Prostate gland (tissue), 2 donors: ENCODE data around the gene MPHOSPH6. TPM values are rescaled to one million over a fixed set of nuclear protein-coding genes. Genes with fewer than 3 reads are reported as not detected.

ENCODE experiments used
- DNase-seq: peaks from one replicate; pipeline ENCODE4 v3.0.0-alpha.2; 2019; ENCODE audit warnings: low spot score
- H3K27ac ChIP-seq, 2 donors: fragments of 200-600 bp; sonication (generic); 2 replicates each; pipeline ENCODE4 v1.5.1; 2017 to 2019
- H3K27me3 ChIP-seq: fragments of 200-600 bp; sonication (generic); replicated peaks from 2 replicates; pipeline ENCODE4 v1.5.1; 2019; ENCODE audit not compliant: insufficient read depth
- H3K36me3 ChIP-seq, 2 donors: fragments of 200-600 bp; sonication (generic); 1 replicate in 1 of 2; 2 replicates in 1 of 2; pipeline versions ENCODE4 v1.5.1 to v1.8.1; 2017 to 2019
- H3K4me1 ChIP-seq: fragments of 200-600 bp; sonication (generic); replicated peaks from 2 replicates; pipeline ENCODE4 v1.5.1; 2019
- H3K4me3 ChIP-seq, 2 donors: fragments of 200-600 bp; sonication (generic); 2 replicates each; pipeline ENCODE4 v1.5.1; 2017 to 2019
- H3K9me3 ChIP-seq: fragments of 200-600 bp; sonication (generic); 2 replicates; pipeline ENCODE4 v1.5.1; 2017
- POLR2A ChIP-seq: fragments of 450-650 bp; IDR thresholded peaks from one replicate; pipeline ENCODE4 v1.6.1; 2016; ENCODE audit warnings: antibody characterized with exemption, mild to moderate bottlenecking
- POLR2AphosphoS5 ChIP-seq: sonication (generic); formaldehyde crosslinking; IDR thresholded peaks from one replicate; pipeline ENCODE4 v1.6.1; 2017; ENCODE audit warnings: antibody characterized with exemption
- WGBS: methylation state at CpG from one replicate; pipeline ENCODE4 v1.1.5; 2018; 5-methylcytosine and 5-hydroxymethylcytosine counted together
- intact Hi-C: fragments of 100-400 bp; cut with DNase I; formaldehyde crosslinking; loops from one replicate; pipeline ENCODE4 v1.14.2; 2022
- total RNA-seq, 2 donors: library from RNA; depleted of rRNA; stranded (reverse); fragments of >200 nt; gene quantifications; one replicate each; pipeline ENCODE4 v1.1.0, GENCODE V29; 2016
- TF ChIP-seq, protein P1 (sequence below), 4 experiments: fragments of 200-600 bp in 2 of 4; fragments of 450-650 bp in 2 of 4; sonication (generic) in 2 of 4; IDR thresholded peaks; 1 replicate in 3 of 4; 2 replicates in 1 of 4; pipeline ENCODE4 v1.5.1; 2016 to 2019; ENCODE audit warnings: antibody characterized with exemption in 4 of 4, mild to moderate bottlenecking in 2 of 4, moderate library complexity in 2 of 4

The MPHOSPH6 gene
- total RNA-seq, 2 donors from 2014 or later, result 23.7 to 23.8 TPM

DNA sequence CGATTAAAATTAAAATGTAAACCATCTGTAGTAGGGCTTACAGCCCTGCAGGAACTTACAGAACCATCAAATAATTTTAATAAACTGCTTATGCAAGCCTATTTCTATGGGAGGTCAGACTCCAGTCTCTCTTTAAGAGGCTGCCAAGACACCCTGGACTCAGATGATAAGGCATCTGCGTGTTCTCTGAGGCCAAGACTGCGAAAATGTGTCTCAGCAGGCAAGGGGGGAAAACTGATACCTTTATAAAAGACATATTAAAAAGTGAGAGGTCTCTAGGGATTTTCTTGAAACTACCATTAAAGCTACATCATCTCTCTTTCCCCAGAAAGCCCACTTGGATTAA lies 32.2 kb downstream of the MPHOSPH6 start:
- no peaks in the 10 kb centered on the region for H3K4me1 ChIP-seq
- intact Hi-C loops, result no loop called here
- H3K36me3 ChIP-seq, result no peaks in the 10 kb centered on the region
- TF ChIP-seq POLR2AphosphoS5, result no peak
- TF ChIP-seq, protein P1, sequence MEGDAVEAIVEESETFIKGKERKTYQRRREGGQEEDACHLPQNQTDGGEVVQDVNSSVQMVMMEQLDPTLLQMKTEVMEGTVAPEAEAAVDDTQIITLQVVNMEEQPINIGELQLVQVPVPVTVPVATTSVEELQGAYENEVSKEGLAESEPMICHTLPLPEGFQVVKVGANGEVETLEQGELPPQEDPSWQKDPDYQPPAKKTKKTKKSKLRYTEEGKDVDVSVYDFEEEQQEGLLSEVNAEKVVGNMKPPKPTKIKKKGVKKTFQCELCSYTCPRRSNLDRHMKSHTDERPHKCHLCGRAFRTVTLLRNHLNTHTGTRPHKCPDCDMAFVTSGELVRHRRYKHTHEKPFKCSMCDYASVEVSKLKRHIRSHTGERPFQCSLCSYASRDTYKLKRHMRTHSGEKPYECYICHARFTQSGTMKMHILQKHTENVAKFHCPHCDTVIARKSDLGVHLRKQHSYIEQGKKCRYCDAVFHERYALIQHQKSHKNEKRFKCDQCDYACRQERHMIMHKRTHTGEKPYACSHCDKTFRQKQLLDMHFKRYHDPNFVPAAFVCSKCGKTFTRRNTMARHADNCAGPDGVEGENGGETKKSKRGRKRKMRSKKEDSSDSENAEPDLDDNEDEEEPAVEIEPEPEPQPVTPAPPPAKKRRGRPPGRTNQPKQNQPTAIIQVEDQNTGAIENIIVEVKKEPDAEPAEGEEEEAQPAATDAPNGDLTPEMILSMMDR (IDR thresholded peaks at IDR 0.05), result no peak
- TF ChIP-seq POLR2A, result no peak
- H3K4me3 ChIP-seq, result no peak overlapping the region
- DNase-seq, result no peak
- H3K27ac ChIP-seq, result no peak overlapping the region
- H3K9me3 ChIP-seq, result no peaks in the 10 kb centered on the region
- no peaks in the 10 kb centered on the region for H3K27me3 ChIP-seq
- WGBS, result 46% methylated on average over 3 of the region's 3 CpGs

DNA sequence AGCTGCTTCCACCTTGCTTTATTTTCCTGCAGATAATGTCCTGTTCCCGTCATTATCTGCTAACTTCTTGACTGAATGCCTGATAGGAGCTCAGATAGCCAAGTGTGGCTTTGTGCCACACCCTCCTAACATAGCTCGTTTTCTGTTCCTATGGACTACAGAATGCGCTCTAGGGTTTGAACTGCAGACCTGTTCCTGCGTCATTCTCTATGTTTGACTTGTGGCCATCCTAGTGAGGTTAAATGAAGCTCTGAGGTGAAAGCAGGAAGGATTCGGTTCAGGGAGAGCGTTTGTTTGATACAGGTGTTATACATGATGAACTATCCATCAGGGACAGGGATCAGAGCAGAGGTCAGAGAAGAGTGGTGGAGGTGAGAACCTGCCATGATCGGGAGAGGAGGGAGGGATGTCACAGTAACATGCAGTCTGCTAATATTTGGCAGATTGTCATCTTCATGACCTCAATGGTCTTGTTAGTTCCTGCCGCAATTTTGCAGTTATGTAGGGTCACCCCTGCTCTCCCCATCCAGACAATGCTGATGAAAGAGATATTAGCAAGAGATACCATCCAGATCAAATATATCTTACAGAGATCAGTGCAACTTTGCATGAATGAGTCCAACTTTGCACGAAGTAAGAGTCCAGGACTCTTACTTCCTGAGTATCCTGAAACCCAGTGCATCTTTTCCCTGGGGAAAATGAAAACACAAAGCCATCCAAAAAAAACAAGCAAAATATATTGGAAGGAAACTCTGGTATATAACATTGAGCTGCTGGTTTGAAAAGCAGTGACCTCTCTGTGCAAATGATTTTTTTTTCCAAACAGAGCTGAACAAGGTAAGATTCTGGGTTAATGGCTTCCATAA lies 32.8 kb downstream of the MPHOSPH6 start:
- H3K9me3 ChIP-seq, result no peaks in the 10 kb centered on the region
- no peaks in the 10 kb centered on the region for H3K27me3 ChIP-seq
- 67% methylated on average over 9 of the region's 9 CpGs for WGBS
- H3K4me1 ChIP-seq, result no peaks in the 10 kb centered on the region
- H3K4me3 ChIP-seq, result no peak overlapping the region
- DNase-seq, result no peak
- no peak overlapping the region for H3K27ac ChIP-seq
- no peak for TF ChIP-seq POLR2A
- no peak for TF ChIP-seq POLR2AphosphoS5
- TF ChIP-seq, protein P1 (IDR thresholded peaks at IDR 0.05), result no peak
- intact Hi-C loops, result no loop called here
- no peaks in the 10 kb centered on the region for H3K36me3 ChIP-seq

DNA sequence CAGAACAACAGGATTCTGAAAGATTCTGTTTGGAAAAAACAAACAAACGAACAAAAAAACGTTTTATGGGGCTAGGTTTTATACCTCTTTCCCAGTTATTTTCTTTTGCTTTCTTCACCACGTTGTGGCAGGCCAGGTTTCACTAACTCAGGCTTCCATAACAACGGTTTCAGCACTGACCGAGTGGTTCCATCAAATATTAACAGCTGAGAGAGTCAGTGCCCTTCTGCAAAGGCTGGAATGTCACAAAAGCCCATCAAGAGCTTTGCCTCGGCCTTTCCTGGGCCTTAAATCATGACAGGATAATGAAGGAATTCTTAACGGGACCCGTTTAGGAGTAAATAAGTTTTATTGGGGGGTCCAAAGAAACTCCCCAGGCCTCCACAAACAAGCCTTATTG lies 34.2 kb downstream of the MPHOSPH6 start:
- H3K9me3 ChIP-seq, result no peaks in the 10 kb centered on the region

DNA sequence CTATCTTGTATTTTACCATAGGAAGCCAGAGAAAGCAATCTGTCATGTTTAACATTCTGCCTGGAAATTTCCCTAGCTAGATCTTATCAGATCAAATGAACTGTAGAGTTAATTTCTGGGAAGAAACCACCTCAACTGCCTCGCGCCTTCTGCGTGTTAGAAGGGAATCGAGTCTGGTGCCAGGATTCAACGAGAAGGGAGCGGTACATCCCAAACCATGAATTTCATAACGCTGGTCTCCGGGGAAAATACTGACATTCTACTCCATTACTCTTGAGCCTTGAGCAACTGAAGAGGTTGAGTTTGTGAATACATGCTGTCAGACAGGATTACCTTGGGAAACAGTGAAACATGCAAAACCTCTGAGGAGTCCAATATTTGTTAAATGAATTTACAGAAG lies 35.2 kb downstream of the MPHOSPH6 start:
- no peak for DNase-seq
- WGBS, result 91% methylated on average over 8 of the region's 8 CpGs
- Histone ChIP-seq H3K27me3 (no peaks in the 10 kb centered on the region), H3K4me1 (no peaks in the 10 kb centered on the region), H3K4me3 (no peak overlapping the region), H3K9me3 (no peaks in the 10 kb centered on the region), H3K36me3 (no peaks in the 10 kb centered on the region), H3K27ac (no peak overlapping the region)
- TF ChIP-seq POLR2A, result no peak
- no peak for TF ChIP-seq POLR2AphosphoS5
- TF ChIP-seq, protein P1 (IDR thresholded peaks at IDR 0.05), result no peak
- intact Hi-C loops, result no loop called here

More for the DNA sequence above, 34.2 kb downstream of the MPHOSPH6 start:
- 60% methylated on average over 8 of the region's 8 CpGs for WGBS
- intact Hi-C loops, result no loop called here
- Histone ChIP-seq H3K36me3 (no peaks in the 10 kb centered on the region), H3K27ac (no peak overlapping the region), H3K4me3 (no peak overlapping the region), H3K27me3 (no peaks in the 10 kb centered on the region), H3K4me1 (no peaks in the 10 kb centered on the region)
- TF ChIP-seq, protein P1 (IDR thresholded peaks at IDR 0.05), result no peak
- TF ChIP-seq POLR2AphosphoS5, result no peak
- no peak for TF ChIP-seq POLR2A
- no peak for DNase-seq

DNA sequence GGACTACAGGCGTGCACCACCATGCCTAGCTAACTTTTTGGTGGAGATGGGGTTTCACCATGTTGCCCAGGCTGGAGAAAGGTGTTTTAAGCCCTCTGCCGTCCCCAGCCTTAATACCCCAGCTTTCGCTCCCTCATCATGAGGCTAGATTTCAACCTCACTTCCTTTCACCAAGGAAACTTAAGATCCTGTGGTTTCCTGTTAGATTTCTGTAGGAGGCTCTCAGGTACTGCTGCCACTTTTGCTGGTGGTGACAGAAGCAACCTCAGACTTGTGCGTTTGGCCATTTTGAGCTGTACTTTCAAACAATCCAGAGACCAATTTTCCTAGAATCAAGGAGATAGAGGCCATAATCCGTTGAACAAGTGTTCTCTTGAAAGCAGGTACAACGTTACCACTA lies 36.2 kb downstream of the MPHOSPH6 start:
- TF ChIP-seq POLR2AphosphoS5, result no peak
- no peak for TF ChIP-seq POLR2A
- TF ChIP-seq, protein P1 (IDR thresholded peaks at IDR 0.05), result no peak
- Histone ChIP-seq H3K4me1 (no peaks in the 10 kb centered on the region), H3K4me3 (no peak overlapping the region), H3K27ac (no peak overlapping the region), H3K27me3 (no peaks in the 10 kb centered on the region), H3K9me3 (no peaks in the 10 kb centered on the region), H3K36me3 (no peaks in the 10 kb centered on the region)
- WGBS, result 92% methylated on average over 6 of the region's 6 CpGs
- no peak for DNase-seq
- intact Hi-C loops, result no loop called here
